ENCODE measurements around the gene HYOU1.
"Not testable (repeated sequence)": the region's sequence is repeated elsewhere in the genome, so short reads cannot be mapped to it uniquely, and the experiment has no call there.

The HYOU1 gene

GRCh38 chr11:119042927-119043326 lies 14.1 kb downstream of the HYOU1 start:
- no peak for DNase-seq (ENCODE audit: low read depth in 2 of 2, low spot score in 1 of 2)

GRCh38 chr11:119041821-119042514 lies 15.0 kb downstream of the HYOU1 start:
- DNase-seq (ENCODE audit: low read depth in 2 of 2, low spot score in 1 of 2) = no peak

- DNase-seq (ENCODE audit: low read depth in 2 of 2, low spot score in 1 of 2) = not testable (repeated sequence)
These were observed 17.5 kb downstream of the HYOU1 start for GRCh38 chr11:119039471-119039870.

- no peak for DNase-seq (ENCODE audit: low read depth in 2 of 2, low spot score in 1 of 2)
These were observed 18.1 kb downstream of the HYOU1 start for GRCh38 chr11:119038884-119039283.

- no peak for DNase-seq (ENCODE audit: low read depth in 2 of 2, low spot score in 1 of 2)
These were observed 22.2 kb downstream of the HYOU1 start for GRCh38 chr11:119034813-119035212.

- not testable (repeated sequence) for DNase-seq (ENCODE audit: low read depth in 2 of 2, low spot score in 1 of 2)
These were observed 23.6 kb downstream of the HYOU1 start for GRCh38 chr11:119033421-119033820.

GRCh38 chr11:119031912-119032280 lies 25.1 kb downstream of the HYOU1 start:
- no peak for DNase-seq (ENCODE audit: low read depth in 2 of 2, low spot score in 1 of 2)

GRCh38 chr11:119030329-119031047 lies 26.5 kb downstream of the HYOU1 start, which contains the start of gene SLC37A4:
TSS of gene SLC37A4 (minus strand) at chr11:119030877.
- peak; percentile 98 to 99 for DNase-seq (ENCODE audit: low read depth in 2 of 2, low spot score in 1 of 2)

- no peak for DNase-seq (ENCODE audit: low read depth in 2 of 2, low spot score in 1 of 2)
These were observed 27.0 kb downstream of the HYOU1 start for GRCh38 chr11:119030029-119030328.

GRCh38 chr11:119029340-119030028 lies 27.5 kb downstream of the HYOU1 start:
- DNase-seq (ENCODE audit: low read depth in 2 of 2, low spot score in 1 of 2) = no peak

GRCh38 chr11:119029069-119029339 lies 28.0 kb downstream of the HYOU1 start:
- DNase-seq (ENCODE audit: low read depth in 2 of 2, low spot score in 1 of 2) = no peak

- no peak for DNase-seq (ENCODE audit: low read depth in 2 of 2, low spot score in 1 of 2)
These were observed 28.5 kb downstream of the HYOU1 start for GRCh38 chr11:119028346-119029068.

- no peak for DNase-seq (ENCODE audit: low read depth in 2 of 2, low spot score in 1 of 2)
These were observed 29.3 kb downstream of the HYOU1 start for GRCh38 chr11:119027561-119028345.

GRCh38 chr11:119026970-119027369 lies 30.0 kb downstream of the HYOU1 start:
- DNase-seq (ENCODE audit: low read depth in 2 of 2, low spot score in 1 of 2) = no peak

GRCh38 chr11:119025978-119026766 lies 30.8 kb downstream of the HYOU1 start:
- DNase-seq (ENCODE audit: low read depth in 2 of 2, low spot score in 1 of 2) = no peak

GRCh38 chr11:119025541-119025940 lies 31.5 kb downstream of the HYOU1 start:
- no peak for DNase-seq (ENCODE audit: low read depth in 2 of 2, low spot score in 1 of 2)

- no peak for DNase-seq (ENCODE audit: low read depth in 2 of 2, low spot score in 1 of 2)
These were observed 31.9 kb downstream of the HYOU1 start for GRCh38 chr11:119025099-119025473.

- no peak for DNase-seq (ENCODE audit: low read depth in 2 of 2, low spot score in 1 of 2)
These were observed 32.4 kb downstream of the HYOU1 start for GRCh38 chr11:119024430-119025098.

GRCh38 chr11:119023741-119024140 lies 33.3 kb downstream of the HYOU1 start:
- no peak for DNase-seq (ENCODE audit: low read depth in 2 of 2, low spot score in 1 of 2)

- DNase-seq (ENCODE audit: low read depth in 2 of 2, low spot score in 1 of 2) = no peak
These were observed 35.4 kb downstream of the HYOU1 start for GRCh38 chr11:119021631-119022030.

Data from stimulated activated CD8-positive, alpha-beta memory T cell treated with anti-CD3 and anti-CD28 coated beads, Interleukin-4, amount 100 ng/mL, for 1 hour (primary cell).